T-helper 1 cell treated with Interleukin-12 subunit alpha and Interleukin-12 subunit beta and Interleukin-4 antibody, amounts not matched to agents 30 ng/mL and 1 ng/mL, for 36 hours (primary cell): ENCODE measurements around the gene GLRX3. TPM values are rescaled to one million over a fixed set of nuclear protein-coding genes. Genes with fewer than 3 reads are reported as not detected.

ENCODE experiments used
- total RNA-seq: library from RNA; stranded (reverse); gene quantifications from 2 replicates; pipeline ENCODE4 v1.2.3, GENCODE V29; 2022

Gene GLRX3
- total RNA-seq, 1 donor from 2014 or later: 75.1 TPM

Other genes with a start within 250 kb of the GLRX3 start
- not detected in 2 replicates for gene EBF3, start 172.1 kb upstream of the GLRX3 start, total RNA-seq
- 2.7 and 4.4 TPM in 2 replicates for gene C10orf143, start 25.6 kb upstream of the GLRX3 start, total RNA-seq